GM18507 (cell line): ENCODE results near the gene ZNF727.
"Not testable (repeated sequence)": the region's sequence is repeated elsewhere in the genome, so short reads cannot be mapped to it uniquely, and the experiment has no call there.

Experiments used
- DNase-seq: peaks from one replicate; pipeline ENCODE4 v3.0.0; 2011; ENCODE audit warnings: low read depth; ENCODE audit not compliant: insufficient read length; ENCODE audit errors: extremely low spot score
- FAIRE-seq: peaks from 2 replicates; lab custom pipeline; 2011; peaks lifted over from hg19 to GRCh38; lab: Jason Lieb, UNC

Gene ZNF727

DNA sequence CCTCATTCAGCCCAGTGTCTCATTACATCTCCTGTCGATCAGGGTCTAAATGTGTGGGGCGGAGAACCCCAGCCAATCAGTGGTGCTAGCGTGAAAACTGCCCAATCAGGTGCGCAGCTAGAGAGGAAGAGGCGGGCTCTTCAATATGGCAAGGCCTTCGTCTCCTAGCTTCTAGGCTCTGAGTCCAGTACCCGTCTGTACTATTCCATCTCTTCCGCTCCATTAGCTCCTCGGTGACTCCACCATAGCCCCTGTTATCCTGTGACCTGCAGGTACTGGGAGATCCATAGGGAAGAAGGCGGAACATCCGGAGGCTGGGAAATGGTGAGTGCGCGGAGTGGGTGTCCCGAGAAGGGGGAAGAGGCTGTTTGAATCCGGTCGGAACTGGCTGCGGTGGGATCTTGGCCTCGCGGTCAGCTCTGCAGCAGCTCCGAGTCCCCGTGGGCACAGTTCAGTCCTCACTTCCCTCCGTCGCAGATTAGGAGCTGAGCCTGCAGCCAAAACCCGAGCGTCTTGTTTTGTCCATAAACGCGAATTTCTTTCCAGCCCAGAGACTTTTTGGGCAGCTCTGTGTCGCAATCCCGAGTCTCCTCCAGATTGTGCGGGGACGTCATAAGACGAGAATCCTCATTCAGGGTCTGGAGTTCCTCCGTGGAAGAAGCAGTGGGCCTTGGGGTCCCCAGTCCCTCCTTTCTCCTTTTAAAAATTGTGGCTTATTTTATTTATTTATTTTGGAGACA, at the start of gene ZNF727:
ZNF727 (plus strand) TSS at position 134 of the 740 bp plus-strand sequence; CDS start at position 322, 188 bp downstream.
- no peak for DNase-seq
- FAIRE-seq = no peak

DNA sequence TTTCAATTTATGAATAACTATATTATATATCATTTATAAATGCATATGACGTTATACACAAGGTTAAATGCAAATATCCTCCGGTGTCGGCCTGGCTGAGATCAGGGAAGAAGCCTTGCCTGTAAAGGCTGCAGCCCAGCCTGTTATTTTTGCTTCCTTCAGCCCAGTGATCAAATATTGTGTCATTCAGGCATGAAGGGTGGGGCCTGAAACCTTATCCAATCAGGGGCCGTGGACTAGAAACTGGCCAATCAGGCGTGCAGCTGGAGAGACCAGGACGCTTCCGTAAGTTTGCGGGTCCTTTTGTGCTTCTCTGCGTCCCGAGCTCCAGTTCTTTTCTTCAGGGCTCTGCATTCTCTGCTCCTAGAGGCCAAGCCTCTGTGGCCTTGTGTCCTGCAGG, 46.7 kb upstream of the ZNF727 start, which contains the start of gene ZNF722:
ZNF722 (plus strand) TSS at position 301 of the 400 bp plus-strand sequence. CDS start 113 bp downstream, outside the sequence.
- DNase-seq (no peak), FAIRE-seq (no peak)

DNA sequence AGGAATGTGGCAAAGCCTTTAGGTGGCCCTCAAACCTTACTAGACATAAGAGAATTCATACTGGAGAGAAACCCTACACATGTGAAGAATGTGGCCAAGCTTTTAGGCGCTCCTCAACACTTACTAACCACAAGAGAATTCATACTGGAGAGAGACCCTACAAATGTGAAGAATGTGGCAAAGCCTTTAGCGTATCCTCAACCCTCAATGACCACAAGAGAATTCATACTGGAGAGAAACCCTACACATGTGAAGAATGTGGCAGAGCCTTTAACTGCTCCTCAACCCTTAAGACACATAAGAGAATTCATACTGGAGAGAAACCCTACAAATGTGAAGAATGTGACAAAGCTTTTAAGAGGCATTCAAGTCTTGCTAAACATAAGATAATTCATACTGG, 29.7 kb upstream of the ZNF727 start:
- FAIRE-seq, DNase-seq: not testable (repeated sequence)

DNA sequence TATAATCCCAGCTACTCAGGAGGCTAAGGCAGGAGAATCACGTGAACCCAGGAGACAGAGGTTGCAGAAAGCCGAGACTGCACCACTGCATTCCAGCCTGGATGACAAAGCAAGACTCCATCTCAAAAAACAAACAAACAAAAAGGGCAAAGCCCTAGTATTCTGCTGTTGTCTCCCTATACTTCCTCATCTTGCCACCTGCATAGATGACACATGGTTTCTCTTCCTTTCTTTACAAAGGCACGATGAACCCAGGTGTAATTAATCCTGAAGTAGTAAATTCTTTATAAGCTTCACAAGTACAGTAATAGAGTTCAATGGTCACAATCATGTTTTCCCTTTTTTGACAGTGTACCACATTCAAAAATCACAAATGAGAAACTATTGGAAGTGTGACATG, 9.8 kb upstream of the ZNF727 start:
- FAIRE-seq (no peak), DNase-seq (no peak)

DNA sequence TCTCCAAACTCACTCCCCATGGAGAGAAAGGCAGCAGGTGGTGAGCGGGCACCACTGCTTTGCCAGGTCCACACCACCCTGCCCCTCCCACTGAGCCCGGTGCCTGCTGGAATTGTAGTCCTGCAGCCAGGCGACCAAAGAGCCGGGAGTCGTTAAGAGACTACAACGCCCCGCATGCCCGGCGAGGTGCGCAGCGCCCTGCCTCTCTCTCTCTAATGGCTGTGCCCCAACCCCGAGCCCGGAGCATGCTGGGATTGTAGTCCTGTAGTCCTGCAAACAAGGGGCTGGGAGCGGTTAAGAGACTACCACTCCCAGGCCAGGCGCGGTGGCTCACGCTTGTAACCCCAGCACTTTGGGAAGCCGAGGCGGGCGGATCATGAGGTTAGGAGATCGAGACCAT, 8.1 kb upstream of the ZNF727 start:
- DNase-seq = no peak
- no peak for FAIRE-seq

DNA sequence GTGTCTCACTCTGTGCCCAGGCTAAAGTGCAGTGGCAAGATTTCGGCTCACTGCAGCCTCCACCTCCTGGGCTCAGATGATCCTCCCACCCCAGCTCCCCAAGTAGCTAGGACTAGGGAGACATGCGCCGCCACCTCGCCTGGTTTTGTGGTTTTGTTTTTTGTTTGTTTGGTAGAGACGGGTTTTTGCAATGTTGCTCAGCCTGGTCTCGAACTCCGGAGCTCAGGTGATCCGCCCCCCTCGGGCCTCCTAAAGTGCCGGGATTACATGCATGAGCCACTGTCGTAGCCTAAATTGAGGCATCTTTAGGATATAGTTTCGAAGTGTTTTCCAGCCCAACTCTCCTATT, 781 bp downstream of the ZNF727 start:
- DNase-seq = no peak
- no peak for FAIRE-seq

DNA sequence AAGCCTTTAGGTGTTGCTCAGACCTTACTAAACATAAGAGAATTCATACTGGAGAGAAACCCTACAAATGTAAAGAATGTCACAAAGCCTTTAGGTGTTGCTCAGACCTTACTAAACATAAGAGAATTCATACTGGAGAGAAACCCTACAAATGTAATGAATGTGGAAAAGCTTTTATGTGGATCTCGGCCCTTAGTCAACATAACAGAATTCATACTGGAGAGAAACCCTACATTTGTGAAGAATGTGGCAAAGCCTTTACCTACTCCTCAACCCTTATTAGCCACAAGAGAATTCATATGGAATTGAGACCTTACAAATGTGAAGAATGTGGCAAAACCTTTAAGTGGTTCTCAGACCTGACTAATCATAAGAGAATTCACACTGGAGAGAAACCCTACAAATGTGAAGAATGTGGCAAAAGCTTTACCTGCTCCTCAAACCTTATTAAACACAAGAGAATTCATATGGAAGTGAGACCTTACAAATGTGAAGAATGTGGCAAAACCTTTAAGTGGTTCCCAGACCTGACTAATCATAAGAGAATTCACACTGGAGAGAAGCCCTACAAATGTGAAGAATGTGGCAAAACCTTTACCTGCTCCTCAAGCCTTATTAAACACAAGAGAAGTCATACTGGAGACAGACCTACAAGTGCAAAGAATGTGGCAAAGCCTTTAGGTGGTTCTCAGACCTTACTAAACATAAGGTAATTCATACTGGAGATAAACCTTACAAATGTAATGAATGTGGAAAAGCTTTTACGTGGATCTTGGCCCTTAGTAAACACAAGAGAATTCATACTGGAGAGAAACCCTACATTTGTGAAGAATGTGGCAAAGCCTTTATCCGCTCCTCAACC, 32.8 kb downstream of the ZNF727 start:
- FAIRE-seq, DNase-seq: not testable (repeated sequence)

DNA sequence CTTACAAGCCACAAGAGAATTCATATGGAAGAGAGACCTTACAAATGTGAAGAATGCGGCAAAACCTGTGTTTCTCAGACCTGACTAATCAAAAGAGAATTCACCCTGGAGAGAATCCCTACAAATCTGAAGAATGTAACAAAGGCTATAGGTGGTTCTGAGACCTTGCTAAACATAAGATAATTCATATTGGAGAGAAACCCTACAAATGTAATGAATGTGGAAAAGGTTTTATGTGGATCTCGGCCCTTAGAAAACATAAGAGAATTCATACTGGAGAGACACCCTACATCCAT, 33.4 kb downstream of the ZNF727 start:
- DNase-seq (no peak), FAIRE-seq (no peak)

DNA sequence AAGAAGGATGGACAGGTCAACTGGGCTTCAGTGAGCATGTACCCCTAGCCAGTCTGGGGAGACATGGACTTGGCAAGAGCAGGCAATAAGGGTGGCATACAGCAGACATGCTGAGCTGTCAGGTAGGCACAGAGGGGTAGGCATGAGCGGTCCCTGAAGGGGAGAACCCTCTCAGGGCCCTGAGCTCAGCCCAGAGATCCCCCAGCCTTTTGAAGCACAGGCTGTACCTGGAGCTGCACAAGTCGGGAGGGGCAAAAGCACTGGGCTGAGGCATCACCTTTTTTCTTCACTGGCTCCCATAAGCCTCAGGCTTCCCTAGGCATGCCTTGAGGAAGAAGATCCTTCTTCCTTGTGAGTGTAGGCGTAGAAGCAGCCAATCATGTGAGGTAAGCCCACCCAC, 42.3 kb downstream of the ZNF727 start:
- DNase-seq = no peak
- no peak for FAIRE-seq

DNA sequence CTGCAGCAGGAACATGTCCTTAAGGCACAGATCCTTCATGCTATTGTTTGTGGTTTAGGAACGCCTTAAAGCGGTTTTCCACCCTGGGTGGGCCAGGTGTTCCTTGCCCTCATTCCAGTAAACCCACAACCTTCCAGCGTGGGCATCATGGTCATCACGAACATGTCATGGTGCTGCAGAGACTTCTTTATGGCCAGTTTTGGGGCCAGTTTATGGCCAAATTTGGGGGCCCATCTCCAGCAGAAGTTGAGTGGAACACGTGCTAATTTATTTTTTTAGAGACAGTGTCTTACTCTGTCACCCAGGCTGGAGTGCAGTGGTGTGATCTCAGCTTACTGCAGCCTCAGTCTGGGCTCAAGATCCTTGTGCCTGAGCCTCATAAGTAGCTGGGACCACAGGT, 43.6 kb downstream of the ZNF727 start:
- not testable (repeated sequence) for FAIRE-seq, DNase-seq
